Esophagus squamous epithelium (tissue), 4 donors: Measurements from ENCODE around the gene SPANXB1.
"Not testable (repeated sequence)": the region's sequence is repeated elsewhere in the genome, so short reads cannot be mapped to it uniquely, and the experiment has no call there.

Source experiments
- CTCF ChIP-seq, 6 experiments: fragments of 450-650 bp in 4 of 6; fragments of 200-600 bp in 2 of 6; sonication (generic) in 2 of 6; IDR thresholded peaks; one replicate each; pipeline ENCODE4 v1.5.1; 2016 to 2019; ENCODE audit warnings: antibody characterized with exemption in 6 of 6, mild to moderate bottlenecking in 4 of 6, moderate library complexity in 4 of 6
- POLR2A ChIP-seq, 4 donors: fragments of 450-650 bp; IDR thresholded peaks; one replicate each; pipeline ENCODE4 v1.6.1; 2017; ENCODE audit warnings: antibody characterized with exemption in 4 of 4, mild to moderate bottlenecking in 4 of 4, moderate library complexity in 3 of 4

- not testable (repeated sequence) for TF ChIP-seq CTCF, POLR2A (IDR thresholded peaks at IDR 0.05)
Observed at GRCh38 chrX:141049878-141050277, 47.5 kb downstream of the SPANXB1 start.
